Motor neuron (in vitro differentiated cells): ENCODE measurements around the gene CCL26. TPM values are rescaled to one million over a fixed set of nuclear protein-coding genes. Genes with fewer than 3 reads are reported as not detected.
A peak's percentile ranks its signal among the peaks of the same experiment; 100 is the strongest.
"Not testable (repeated sequence)": the region's sequence is repeated elsewhere in the genome, so short reads cannot be mapped to it uniquely, and the experiment has no call there.

Experiments used
- ATAC-seq, 8 experiments: fragments of 200-7000 bp; cut with Tn5 transposase; replicated peaks in 6 of 8; 2 replicates each; pipeline ENCODE4 v1.8.0; 2021; ENCODE audit warnings: mild to moderate bottlenecking in 8 of 8, moderate library complexity in 8 of 8
- H3K27ac ChIP-seq, 2 donors: fragments of 250-450 bp; sonication (Bioruptor Pico); 2 replicates each; pipeline ENCODE4 v1.9.0; 2021; ENCODE audit warnings: antibody characterized with exemption in 2 of 2, mild to moderate bottlenecking in 2 of 2, moderate library complexity in 1 of 2
- H3K4me1 ChIP-seq, 2 donors: fragments of 250-450 bp; sonication (Bioruptor Pico); replicated peaks in 1 of 2; 2 replicates each; pipeline ENCODE4 v1.6.1; 2021; ENCODE audit warnings: antibody characterized with exemption in 2 of 2, mild to moderate bottlenecking in 2 of 2, moderate library complexity in 1 of 2
- H3K4me3 ChIP-seq, 5 donors: fragments of 250-450 bp; sonication (Bioruptor Pico); 2 replicates each; pipeline ENCODE4 v1.9.0; 2021; ENCODE audit warnings: antibody characterized with exemption in 5 of 5, mild to moderate bottlenecking in 5 of 5, moderate library complexity in 4 of 5
- WGBS, 10 experiments: fragments of 450-650 bp; shearing (Covaris generic); methylation state at CpG; one replicate each; pipeline ENCODE4 v1.0.0; 2022; 5-methylcytosine and 5-hydroxymethylcytosine counted together
- in situ Hi-C, 9 experiments: fragments of 400-800 bp; cut with MboI; loops; one replicate each; pipeline ENCODE4 v1.15.0; 2021; ENCODE audit warnings: low sequenced_read_pairs in 9 of 9, low pct_unique_long_range_greater_than_20kb in 2 of 9; ENCODE audit not compliant: unreplicated experiment in 9 of 9
- total RNA-seq, 8 experiments: library from RNA; unstranded; fragments of 300-600 nt; gene quantifications; 2 replicates each; pipeline versions ENCODE4 v1.2.3 to v1.2.4, GENCODE V29; 2022

CCL26 gene
- total RNA-seq, 8 experiments from 2014 or later: 4.9 TPM; not detected in 7

- H3K27ac ChIP-seq, H3K4me1 ChIP-seq, ATAC-seq, in situ Hi-C loops, H3K4me3 ChIP-seq: not testable (repeated sequence)
- 23 to 94% (median 73%) methylated on average over 2 to 10 of the region's 14 CpGs; no CpG with 5 or more reads in 1 of the 10 experiments for WGBS, 10 experiments
These were observed 8.7 kb upstream of the CCL26 start for GRCh38 chr7:75780647-75781273.

GRCh38 chr7:75779516-75779915 lies 7.5 kb upstream of the CCL26 start:
- H3K4me3 ChIP-seq, ATAC-seq, H3K4me1 ChIP-seq, in situ Hi-C loops, H3K27ac ChIP-seq: not testable (repeated sequence)
- 3 to 84% (median 47%) methylated on average over 2 to 9 of the region's 11 CpGs; no CpG with 5 or more reads in 4 of the 10 experiments for WGBS, 10 experiments

- in situ Hi-C loops, H3K4me3 ChIP-seq: not testable (repeated sequence)
- 67 to 100% (median 84%) methylated on average over 1 to 9 of the region's 11 CpGs; no CpG with 5 or more reads in 3 of the 10 experiments for WGBS, 10 experiments
These were observed 7.0 kb upstream of the CCL26 start for GRCh38 chr7:75779035-75779434.

GRCh38 chr7:75776295-75776971 lies 4.4 kb upstream of the CCL26 start:
- Histone ChIP-seq H3K27ac (no peak overlapping the region), H3K4me3 (no peak overlapping the region), H3K4me1 (no peaks in the 10 kb centered on the region)
- 0 to 100% (median 80%) methylated on average over 1 to 7 of the region's 12 CpGs; no CpG with 5 or more reads in 1 of the 10 experiments for WGBS, 10 experiments
- in situ Hi-C loops: no loop called here
- ATAC-seq: peak in 2 of 8 experiments; percentile 80 to 86

More at GRCh38 chr7:75779035-75779434, 7.0 kb upstream of the CCL26 start:
- not testable (repeated sequence) for ATAC-seq, H3K4me1 ChIP-seq, H3K27ac ChIP-seq

GRCh38 chr7:75773958-75774357 lies 1.9 kb upstream of the CCL26 start:
- H3K27ac ChIP-seq, ATAC-seq, H3K4me3 ChIP-seq, H3K4me1 ChIP-seq: not testable (repeated sequence)
- in situ Hi-C loops: loop anchor here in 1 of 9 experiments (25.0 kb wide), 1 partner anchor 712 kb away; the partner anchor contains the start of gene RCC1L
- WGBS, 10 experiments: 60 to 97% (median 90%) methylated on average over 1 to 5 of the region's 6 CpGs; no CpG with 5 or more reads in 4 of the 10 experiments

- H3K4me1 ChIP-seq: no peaks in the 10 kb centered on the region
- 0 to 100% (median 83%) methylated on average over 1 of the region's 1 CpG; no CpG with 5 or more reads in 5 of the 10 experiments for WGBS, 10 experiments
- ATAC-seq: no peak
- H3K4me3 ChIP-seq: no peak overlapping the region
- in situ Hi-C loops: loop anchor here in 1 of 9 experiments (25.0 kb wide), 1 partner anchor 709 kb away; the partner anchor contains the start of gene RCC1L
- no peak overlapping the region for H3K27ac ChIP-seq
These were observed 787 bp downstream of the CCL26 start for GRCh38 chr7:75771224-75771623.

GRCh38 chr7:75762350-75762917 lies 9.6 kb downstream of the CCL26 start:
- Histone ChIP-seq H3K27ac (no peak overlapping the region), H3K4me1 (no peaks in the 10 kb centered on the region), H3K4me3 (no peak overlapping the region)
- 0 to 67% (median 27%) methylated on average over 1 to 2 of the region's 2 CpGs; no CpG with 5 or more reads in 4 of the 10 experiments for WGBS, 10 experiments
- in situ Hi-C loops: loop anchor here in 1 of 9 experiments (25.0 kb wide), 1 partner anchor 700 kb away; the partner anchor contains the start of gene RCC1L
- ATAC-seq: peak; percentile 86 to 97 (median 93)

GRCh38 chr7:75761801-75762200 lies 10.2 kb downstream of the CCL26 start:
- not testable (repeated sequence) for H3K4me1 ChIP-seq, ATAC-seq, H3K27ac ChIP-seq, H3K4me3 ChIP-seq
- in situ Hi-C loops: loop anchor here in 1 of 9 experiments (25.0 kb wide), 1 partner anchor 700 kb away; the partner anchor contains the start of gene RCC1L
- WGBS, 10 experiments: 80 to 100% (median 83%) methylated on average over 2 to 3 of the region's 3 CpGs; no CpG with 5 or more reads in 5 of the 10 experiments

GRCh38 chr7:75758491-75758890 lies 13.5 kb downstream of the CCL26 start:
- no peak overlapping the region for H3K27ac ChIP-seq
- 63% methylated on average over 2 of the region's 2 CpGs; no CpG with 5 or more reads in 9 of the 10 experiments for WGBS, 10 experiments
- no peak overlapping the region for H3K4me3 ChIP-seq
- in situ Hi-C loops: loop anchor here in 2 of 9 experiments (10.0 to 25.0 kb wide), 2 partner anchors 64 to 696 kb away; partner anchors contain the start of gene RCC1L (in 1 of the 2)
- no peak for ATAC-seq
- H3K4me1 ChIP-seq: peaks cover 0 to 3% of the 10 kb centered on the region in 2 donors

- H3K4me1 ChIP-seq: peaks cover 0 to 3% of the 10 kb centered on the region in 2 donors
- no peak overlapping the region for H3K27ac ChIP-seq
- H3K4me3 ChIP-seq: no peak overlapping the region
- in situ Hi-C loops: loop anchor here in 2 of 9 experiments (10.0 to 25.0 kb wide), 2 partner anchors 63 to 696 kb away; partner anchors contain the start of gene RCC1L (in 1 of the 2)
- 25 to 100% (median 82%) methylated on average over 1 to 7 of the region's 7 CpGs; no CpG with 5 or more reads in 4 of the 10 experiments for WGBS, 10 experiments
- ATAC-seq: no peak
These were observed 14.2 kb downstream of the CCL26 start for GRCh38 chr7:75757860-75758259.

GRCh38 chr7:75756991-75757676 lies 14.9 kb downstream of the CCL26 start:
- Histone ChIP-seq H3K27ac (no peak overlapping the region), H3K4me1 (peaks cover 0 to 3% of the 10 kb centered on the region in 2 donors), H3K4me3 (no peak overlapping the region)
- WGBS, 10 experiments: 49 to 100% (median 75%) methylated on average over 2 to 6 of the region's 6 CpGs; no CpG with 5 or more reads in 4 of the 10 experiments
- ATAC-seq: peak in 3 of 8 experiments; percentile 50 to 59 (median 54)
- in situ Hi-C loops: loop anchor here in 2 of 9 experiments (10.0 to 25.0 kb wide), 2 partner anchors 62 to 695 kb away; partner anchors contain the start of gene RCC1L (in 1 of the 2)
